ENCODE results near the gene OCRL. TPM values are rescaled to one million over a fixed set of nuclear protein-coding genes. Genes with fewer than 3 reads are reported as not detected.

The OCRL gene
- polyA plus RNA-seq, 1 donor = 11.1 TPM

GRCh38 chrX:129585167-129585566 is 45.1 kb downstream of the OCRL start:
- DNase-seq (ENCODE audit: low read depth) = no peak

GRCh38 chrX:129585691-129586090 is 45.6 kb downstream of the OCRL start:
- no peak for DNase-seq (ENCODE audit: low read depth)

- DNase-seq (ENCODE audit: low read depth) = no peak
Observed at GRCh38 chrX:129586446-129586845, 46.4 kb downstream of the OCRL start.

- no peak for DNase-seq (ENCODE audit: low read depth)
Observed at GRCh38 chrX:129590596-129590995, 50.5 kb downstream of the OCRL start.

GRCh38 chrX:129593137-129593536 is 53.1 kb downstream of the OCRL start:
- no peak for DNase-seq (ENCODE audit: low read depth)

- no peak for DNase-seq (ENCODE audit: low read depth)
Observed at GRCh38 chrX:129594781-129595180, 54.7 kb downstream of the OCRL start.

- no peak for DNase-seq (ENCODE audit: low read depth)
Observed at GRCh38 chrX:129596077-129596476, 56.0 kb downstream of the OCRL start.

GRCh38 chrX:129597905-129598304 is 57.8 kb downstream of the OCRL start:
- no peak for DNase-seq (ENCODE audit: low read depth)

GRCh38 chrX:129599499-129599898 is 59.4 kb downstream of the OCRL start:
- DNase-seq (ENCODE audit: low read depth) = no peak

GRCh38 chrX:129599996-129600395 is 59.9 kb downstream of the OCRL start:
- no peak for DNase-seq (ENCODE audit: low read depth)

GRCh38 chrX:129600981-129601424 is 60.9 kb downstream of the OCRL start:
- no peak for DNase-seq (ENCODE audit: low read depth)

GRCh38 chrX:129606918-129607317 is 66.9 kb downstream of the OCRL start:
- peak; percentile 40 for DNase-seq (ENCODE audit: low read depth)

GRCh38 chrX:129608496-129608895 is 68.4 kb downstream of the OCRL start:
- DNase-seq (ENCODE audit: low read depth) = no peak

- no peak for DNase-seq (ENCODE audit: low read depth)
Observed at GRCh38 chrX:129609395-129609794, 69.3 kb downstream of the OCRL start.

GRCh38 chrX:129612396-129612795 is 72.3 kb downstream of the OCRL start:
- no peak for DNase-seq (ENCODE audit: low read depth)

GRCh38 chrX:129613596-129613995 is 73.5 kb downstream of the OCRL start:
- DNase-seq (ENCODE audit: low read depth) = no peak

- DNase-seq (ENCODE audit: low read depth) = no peak
Observed at GRCh38 chrX:129614481-129615255, 74.6 kb downstream of the OCRL start.

GRCh38 chrX:129617420-129617819 is 77.4 kb downstream of the OCRL start:
- DNase-seq (ENCODE audit: low read depth) = no peak

GRCh38 chrX:129618997-129619396 is 78.9 kb downstream of the OCRL start:
- no peak for DNase-seq (ENCODE audit: low read depth)

GRCh38 chrX:129622757-129623301 is 82.8 kb downstream of the OCRL start:
- no peak for DNase-seq (ENCODE audit: low read depth)

- no peak for DNase-seq (ENCODE audit: low read depth)
Observed at GRCh38 chrX:129626026-129626425, 86.0 kb downstream of the OCRL start.

GRCh38 chrX:129629837-129630236 is 89.8 kb downstream of the OCRL start:
- no peak for DNase-seq (ENCODE audit: low read depth)

- no peak for DNase-seq (ENCODE audit: low read depth)
Observed at GRCh38 chrX:129631849-129632248, 91.8 kb downstream of the OCRL start.

- DNase-seq (ENCODE audit: low read depth) = no peak
Observed at GRCh38 chrX:129632443-129632842, 92.4 kb downstream of the OCRL start.

All from forelimb muscle (tissue), 1 donor.